Panc1 (cell line): ENCODE results near the gene SPPL2A. TPM values are rescaled to one million over a fixed set of nuclear protein-coding genes. Genes with fewer than 3 reads are reported as not detected.
"Not testable (repeated sequence)": the region's sequence is repeated elsewhere in the genome, so short reads cannot be mapped to it uniquely, and the experiment has no call there.

Experiments used
- ATAC-seq: fragments of 200-7000 bp; cut with Tn5 transposase; 2 replicates; pipeline ENCODE4 v1.9.1; 2020; ENCODE audit warnings: mild to moderate bottlenecking, moderate library complexity
- BruUV-seq: library from RNA; stranded (reverse); fragments of 400-500 nt; replicated peaks from 2 replicates; lab custom pipeline; 2021; lab: Mats Ljungman, UMichigan
- CTCF ChIA-PET: fragments of 300-600 bp; sonication (Branson Sonifier 250); formaldehyde crosslinking; loops from one replicate; lab custom pipeline; 2022; ENCODE audit warnings: antibody characterized with exemption; lab: Charles Lee
- POLR2A ChIA-PET: fragments of 300-600 bp; sonication (Branson Sonifier 250); formaldehyde crosslinking; loops from one replicate; lab custom pipeline; 2022; ENCODE audit warnings: antibody characterized with exemption; lab: Charles Lee
- DNase-seq: peaks from one replicate; pipeline ENCODE4 v3.0.0-alpha.2; 2010; ENCODE audit warnings: low read depth, low spot score
- H3K27ac ChIP-seq: 2 replicates; pipeline ENCODE4 v1.5.1; 2011; ENCODE audit warnings: mild to moderate bottlenecking, low read length, inconsistent platforms
- H3K27me3 ChIP-seq: fragments of 200-500 bp; sonication (Bioruptor generic); 2 replicates; pipeline ENCODE4 v1.6.0; 2014; ENCODE audit warnings: low read length, inconsistent platforms; ENCODE audit not compliant: control insufficient read depth, insufficient read depth
- H3K36me3 ChIP-seq: fragments of 200-500 bp; sonication (Bioruptor generic); 2 replicates; pipeline ENCODE4 v1.5.1; 2014; ENCODE audit warnings: inconsistent platforms, mild to moderate bottlenecking, low read length, moderate library complexity; ENCODE audit not compliant: control insufficient read depth, insufficient read depth
- H3K4me1 ChIP-seq: 2 replicates; pipeline ENCODE4 v1.5.1; 2011; ENCODE audit warnings: inconsistent platforms, mild to moderate bottlenecking, low read length, moderate library complexity; ENCODE audit not compliant: control insufficient read depth, insufficient read depth
- H3K4me3 ChIP-seq, 2 experiments: 2 replicates each; pipeline ENCODE4 v1.5.1; 2011 to 2012; ENCODE audit warnings: low read depth in 2 of 2, low read length in 2 of 2, mild to moderate bottlenecking in 2 of 2, inconsistent platforms in 1 of 2, moderate library complexity in 1 of 2
- H3K9me3 ChIP-seq: fragments of 200-500 bp; sonication (Bioruptor generic); 2 replicates; pipeline ENCODE4 v1.5.1; 2014; ENCODE audit warnings: low read depth, mild to moderate bottlenecking, inconsistent platforms, low read length, moderate library complexity; ENCODE audit not compliant: control insufficient read depth, insufficient read depth
- POLR2AphosphoS5 ChIP-seq: IDR thresholded peaks from 2 replicates; pipeline ENCODE4 v1.6.1; 2012; ENCODE audit warnings: mild to moderate bottlenecking, low read depth, low read length, moderate library complexity
- SIN3A ChIP-seq: IDR thresholded peaks from 2 replicates; pipeline ENCODE4 v1.6.1; 2012; ENCODE audit warnings: low read depth, mild to moderate bottlenecking, low read length, moderate library complexity, borderline replicate concordance; ENCODE audit not compliant: insufficient read depth
- TCF7L2 ChIP-seq: IDR thresholded peaks from 2 replicates; pipeline ENCODE4 v1.6.1; 2011; ENCODE audit warnings: mild to moderate bottlenecking, low read depth, low read length, inconsistent platforms
- in situ Hi-C: cut with HindIII; loops from 2 replicates; pipeline ENCODE4 v1.10.0; 2016; ENCODE audit warnings: low sequenced_read_pairs, low pct_unique_long_range_greater_than_20kb
- intact Hi-C: fragments of 100-400 bp; cut with micrococcal nuclease; formaldehyde crosslinking; loops from one replicate; pipeline ENCODE4 v1.10.0; 2022; ENCODE audit not compliant: unreplicated experiment
- total RNA-seq: library from RNA; stranded (reverse); gene quantifications from one replicate; pipeline ENCODE4 v1.2.1, GENCODE V29; 2021; ENCODE audit not compliant: unreplicated experiment
- TF ChIP-seq, protein P1 (sequence below), 2 experiments: IDR thresholded peaks; 2 replicates each; pipeline ENCODE4 v1.6.1; 2011 to 2012; ENCODE audit warnings: low read depth in 2 of 2, control low read depth in 1 of 2, low read length in 1 of 2, mild to moderate bottlenecking in 1 of 2, moderate library complexity in 1 of 2; ENCODE audit not compliant: insufficient read depth in 1 of 2
- TF ChIP-seq, protein P2 (sequence below): fragments of 450-650 bp; IDR thresholded peaks from 2 replicates; pipeline ENCODE4 v1.5.1; 2017; ENCODE audit warnings: mild to moderate bottlenecking

Gene SPPL2A
- total RNA-seq, 1 experiment from 2014 or later: 154 TPM

DNA sequence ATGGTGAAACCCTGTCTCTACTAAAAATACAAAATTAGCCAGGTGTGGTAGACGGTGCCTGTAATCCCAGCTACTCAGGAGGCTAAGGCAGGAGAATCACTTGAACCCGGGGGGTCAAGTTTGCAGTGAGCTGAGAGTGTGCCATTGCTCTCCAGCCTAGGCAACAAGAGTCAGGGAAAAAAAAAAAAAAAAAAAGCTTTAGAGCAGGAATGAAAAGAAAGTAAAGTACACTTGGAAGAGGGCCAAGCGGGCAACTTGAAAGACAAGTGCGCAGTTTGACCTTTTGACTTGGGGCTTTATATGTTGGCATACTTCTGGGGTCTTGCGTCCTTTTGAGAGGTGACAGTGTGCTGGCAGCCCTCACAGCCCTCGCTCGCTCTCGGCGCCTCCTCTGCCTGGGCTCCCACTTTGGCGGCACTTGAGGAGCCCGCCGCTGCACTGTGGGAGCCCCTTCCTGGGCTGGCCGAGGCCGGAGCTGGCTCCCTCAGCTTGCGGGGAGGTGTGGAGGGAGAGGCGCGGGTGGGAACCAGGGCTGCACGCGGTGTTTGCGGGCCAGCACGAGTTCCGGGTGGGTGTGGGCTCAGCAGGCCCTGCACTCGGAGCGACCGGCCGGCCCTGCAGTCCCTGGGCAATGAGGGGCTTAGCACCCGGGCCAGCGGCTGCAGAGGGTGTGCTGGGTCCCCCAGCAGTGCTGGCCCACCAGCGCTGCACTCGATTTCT is 46.1 kb upstream of the SPPL2A start:
- H3K4me3 ChIP-seq, intact Hi-C loops, H3K36me3 ChIP-seq, H3K27ac ChIP-seq, DNase-seq, in situ Hi-C loops, H3K4me1 ChIP-seq, H3K9me3 ChIP-seq, H3K27me3 ChIP-seq, CTCF ChIA-PET, ATAC-seq, BruUV-seq: not testable (repeated sequence)
- POLR2A ChIA-PET: interaction anchor here (0.6 kb wide), 1 partner anchor 264 kb away, joined by 4 read pairs; no protein-coding TSS in a partner anchor

DNA sequence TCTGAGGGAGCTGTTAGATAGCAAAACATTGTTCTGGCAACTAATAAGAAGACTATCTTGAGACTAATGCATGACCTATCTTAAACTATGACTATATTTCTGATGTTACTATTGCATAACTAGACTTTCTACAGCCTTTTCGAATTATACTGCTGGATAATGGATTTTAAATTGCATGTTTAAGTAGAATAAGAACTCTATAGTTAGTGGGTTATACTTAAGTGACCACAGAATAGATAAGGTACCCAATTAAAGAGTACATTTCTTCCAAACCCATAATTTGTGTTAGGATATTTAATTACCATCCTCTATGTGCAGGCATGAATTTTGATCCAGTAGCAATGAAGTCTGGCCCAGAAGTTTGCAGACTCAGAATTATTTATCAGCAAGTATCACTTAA is 44.6 kb upstream of the SPPL2A start:
- no peak for DNase-seq
- no peaks in the 10 kb centered on the region for H3K27me3 ChIP-seq
- CTCF ChIA-PET: no interaction called here
- no peak overlapping the region for H3K27ac ChIP-seq
- BruUV-seq: no TSS peak
- in situ Hi-C loops (no loop called here), intact Hi-C loops (no loop called here)
- no peak for ATAC-seq
- no peak overlapping the region for H3K4me3 ChIP-seq
- TF ChIP-seq, protein P1, sequence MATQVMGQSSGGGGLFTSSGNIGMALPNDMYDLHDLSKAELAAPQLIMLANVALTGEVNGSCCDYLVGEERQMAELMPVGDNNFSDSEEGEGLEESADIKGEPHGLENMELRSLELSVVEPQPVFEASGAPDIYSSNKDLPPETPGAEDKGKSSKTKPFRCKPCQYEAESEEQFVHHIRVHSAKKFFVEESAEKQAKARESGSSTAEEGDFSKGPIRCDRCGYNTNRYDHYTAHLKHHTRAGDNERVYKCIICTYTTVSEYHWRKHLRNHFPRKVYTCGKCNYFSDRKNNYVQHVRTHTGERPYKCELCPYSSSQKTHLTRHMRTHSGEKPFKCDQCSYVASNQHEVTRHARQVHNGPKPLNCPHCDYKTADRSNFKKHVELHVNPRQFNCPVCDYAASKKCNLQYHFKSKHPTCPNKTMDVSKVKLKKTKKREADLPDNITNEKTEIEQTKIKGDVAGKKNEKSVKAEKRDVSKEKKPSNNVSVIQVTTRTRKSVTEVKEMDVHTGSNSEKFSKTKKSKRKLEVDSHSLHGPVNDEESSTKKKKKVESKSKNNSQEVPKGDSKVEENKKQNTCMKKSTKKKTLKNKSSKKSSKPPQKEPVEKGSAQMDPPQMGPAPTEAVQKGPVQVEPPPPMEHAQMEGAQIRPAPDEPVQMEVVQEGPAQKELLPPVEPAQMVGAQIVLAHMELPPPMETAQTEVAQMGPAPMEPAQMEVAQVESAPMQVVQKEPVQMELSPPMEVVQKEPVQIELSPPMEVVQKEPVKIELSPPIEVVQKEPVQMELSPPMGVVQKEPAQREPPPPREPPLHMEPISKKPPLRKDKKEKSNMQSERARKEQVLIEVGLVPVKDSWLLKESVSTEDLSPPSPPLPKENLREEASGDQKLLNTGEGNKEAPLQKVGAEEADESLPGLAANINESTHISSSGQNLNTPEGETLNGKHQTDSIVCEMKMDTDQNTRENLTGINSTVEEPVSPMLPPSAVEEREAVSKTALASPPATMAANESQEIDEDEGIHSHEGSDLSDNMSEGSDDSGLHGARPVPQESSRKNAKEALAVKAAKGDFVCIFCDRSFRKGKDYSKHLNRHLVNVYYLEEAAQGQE (IDR thresholded peaks at IDR 0.05; ENCODE audit: insufficient read depth in 1 of 2, low read depth in 2 of 2, low read length in 1 of 2): no peak
- TF ChIP-seq TCF7L2: no peak
- TF ChIP-seq SIN3A: no peak
- no peak for TF ChIP-seq POLR2AphosphoS5
- TF ChIP-seq, protein P2, sequence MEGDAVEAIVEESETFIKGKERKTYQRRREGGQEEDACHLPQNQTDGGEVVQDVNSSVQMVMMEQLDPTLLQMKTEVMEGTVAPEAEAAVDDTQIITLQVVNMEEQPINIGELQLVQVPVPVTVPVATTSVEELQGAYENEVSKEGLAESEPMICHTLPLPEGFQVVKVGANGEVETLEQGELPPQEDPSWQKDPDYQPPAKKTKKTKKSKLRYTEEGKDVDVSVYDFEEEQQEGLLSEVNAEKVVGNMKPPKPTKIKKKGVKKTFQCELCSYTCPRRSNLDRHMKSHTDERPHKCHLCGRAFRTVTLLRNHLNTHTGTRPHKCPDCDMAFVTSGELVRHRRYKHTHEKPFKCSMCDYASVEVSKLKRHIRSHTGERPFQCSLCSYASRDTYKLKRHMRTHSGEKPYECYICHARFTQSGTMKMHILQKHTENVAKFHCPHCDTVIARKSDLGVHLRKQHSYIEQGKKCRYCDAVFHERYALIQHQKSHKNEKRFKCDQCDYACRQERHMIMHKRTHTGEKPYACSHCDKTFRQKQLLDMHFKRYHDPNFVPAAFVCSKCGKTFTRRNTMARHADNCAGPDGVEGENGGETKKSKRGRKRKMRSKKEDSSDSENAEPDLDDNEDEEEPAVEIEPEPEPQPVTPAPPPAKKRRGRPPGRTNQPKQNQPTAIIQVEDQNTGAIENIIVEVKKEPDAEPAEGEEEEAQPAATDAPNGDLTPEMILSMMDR: no peak
- no peaks in the 10 kb centered on the region for H3K4me1 ChIP-seq
- POLR2A ChIA-PET: no interaction called here
- H3K9me3 ChIP-seq: no peaks in the 10 kb centered on the region
- no peaks in the 10 kb centered on the region for H3K36me3 ChIP-seq

DNA sequence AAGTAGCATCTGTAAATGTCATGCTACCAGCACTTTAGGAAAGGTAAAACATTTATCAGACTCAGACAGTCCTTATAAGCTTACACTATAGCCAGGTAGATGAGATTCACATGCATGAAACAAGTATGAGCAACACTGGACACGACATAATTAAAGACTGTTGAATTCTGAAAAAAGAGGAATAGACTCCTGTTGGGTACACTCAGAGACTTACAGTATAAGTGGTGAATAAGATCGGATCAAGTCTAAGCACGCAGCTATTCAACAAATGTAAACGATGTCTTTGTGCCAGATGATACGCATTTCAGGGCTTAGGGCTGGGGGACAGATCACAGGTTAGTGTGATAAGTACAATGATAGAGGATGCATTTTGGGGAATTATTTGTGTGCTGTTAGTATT is 43.2 kb upstream of the SPPL2A start:
- no peaks in the 10 kb centered on the region for H3K9me3 ChIP-seq
- CTCF ChIA-PET: no interaction called here
- DNase-seq (no peak), ATAC-seq (no peak)
- in situ Hi-C loops: no loop called here
- no TSS peak for BruUV-seq
- H3K27ac ChIP-seq: no peak overlapping the region
- no peaks in the 10 kb centered on the region for H3K4me1 ChIP-seq
- POLR2A ChIA-PET: no interaction called here
- no peaks in the 10 kb centered on the region for H3K36me3 ChIP-seq
- no peak overlapping the region for H3K4me3 ChIP-seq
- intact Hi-C loops: no loop called here
- no peaks in the 10 kb centered on the region for H3K27me3 ChIP-seq
- TF ChIP-seq TCF7L2 (no peak), POLR2AphosphoS5 (no peak), SIN3A (no peak)
- TF ChIP-seq, protein P2: no peak
- TF ChIP-seq, protein P1 (IDR thresholded peaks at IDR 0.05; ENCODE audit: insufficient read depth in 1 of 2, low read depth in 2 of 2, low read length in 1 of 2): no peak
